H9 (cell line): ENCODE measurements around the gene BMP3. TPM values are rescaled to one million over a fixed set of nuclear protein-coding genes. Genes with fewer than 3 reads are reported as not detected.

Experiments used
- DNase-seq: peaks from one replicate; pipeline ENCODE4 v3.0.0-alpha.2; 2017
- H2AFZ ChIP-seq: one replicate; pipeline ENCODE4 v1.6.1; 2013; ENCODE audit warnings: mild to moderate bottlenecking, low read length, control low read depth, moderate library complexity
- H2AK5ac ChIP-seq: 2 replicates; pipeline ENCODE4 v1.6.1; 2013; ENCODE audit warnings: low read length, control low read depth, mixed read lengths; ENCODE audit not compliant: insufficient read length
- H2BK120ac ChIP-seq: one replicate; pipeline ENCODE4 v1.6.1; 2013; ENCODE audit warnings: low read depth, mild to moderate bottlenecking, low read length, control low read depth, inconsistent platforms; ENCODE audit not compliant: poor library complexity, severe bottlenecking
- H2BK12ac ChIP-seq: 2 replicates; pipeline ENCODE4 v1.6.1; 2013; ENCODE audit warnings: low read length, control low read depth, mixed read lengths, low read depth; ENCODE audit not compliant: insufficient read length
- H2BK15ac ChIP-seq: 2 replicates; pipeline ENCODE4 v1.6.1; 2013; ENCODE audit warnings: low read depth, low read length, control low read depth
- H2BK20ac ChIP-seq: one replicate; pipeline ENCODE4 v1.6.1; 2013; ENCODE audit warnings: low read depth, mild to moderate bottlenecking, low read length, control low read depth, inconsistent platforms; ENCODE audit not compliant: poor library complexity, severe bottlenecking
- H2BK5ac ChIP-seq: 2 replicates; pipeline ENCODE4 v1.6.1; 2013; ENCODE audit warnings: low read length, control low read depth, mixed read lengths; ENCODE audit not compliant: insufficient read length
- H3K14ac ChIP-seq: 2 replicates; pipeline ENCODE4 v1.6.1; 2013; ENCODE audit warnings: low read length, control low read depth; ENCODE audit not compliant: insufficient read depth
- H3K18ac ChIP-seq: 2 replicates; pipeline ENCODE4 v1.6.1; 2013; ENCODE audit warnings: low read depth, mild to moderate bottlenecking, mixed read lengths, low read length, control low read depth; ENCODE audit not compliant: insufficient read length
- H3K23ac ChIP-seq: 2 replicates; pipeline ENCODE4 v1.6.1; 2013; ENCODE audit warnings: low read length, control low read depth, mixed read lengths, low read depth; ENCODE audit not compliant: insufficient read length
- H3K23me2 ChIP-seq: 2 replicates; pipeline ENCODE4 v1.6.1; 2013; ENCODE audit warnings: low read depth, mild to moderate bottlenecking, mixed read lengths, low read length, control low read depth; ENCODE audit not compliant: insufficient read length, poor library complexity, severe bottlenecking
- H3K27ac ChIP-seq: 2 replicates; pipeline ENCODE4 v1.5.1; 2013; ENCODE audit warnings: low read length, control low read depth, mixed read lengths, low read depth; ENCODE audit not compliant: insufficient read length
- H3K27me3 ChIP-seq: 2 replicates; pipeline ENCODE4 v1.6.1; 2013; ENCODE audit warnings: low read length, control low read depth, inconsistent platforms; ENCODE audit not compliant: insufficient read depth
- H3K4ac ChIP-seq: 2 replicates; pipeline ENCODE4 v1.6.1; 2013; ENCODE audit warnings: low read depth, mild to moderate bottlenecking, control low read depth, inconsistent platforms, low read length, moderate library complexity
- H3K4me1 ChIP-seq: 2 replicates; pipeline ENCODE4 v1.6.1; 2013; ENCODE audit warnings: low read length, control low read depth, inconsistent platforms; ENCODE audit not compliant: insufficient read depth
- H3K4me2 ChIP-seq: 2 replicates; pipeline ENCODE4 v1.6.1; 2013; ENCODE audit warnings: low read length, control low read depth, mixed read lengths; ENCODE audit not compliant: insufficient read length, insufficient read depth
- H3K56ac ChIP-seq: 2 replicates; pipeline ENCODE4 v1.6.1; 2013; ENCODE audit warnings: low read depth, mild to moderate bottlenecking, mixed read lengths, low read length, control low read depth; ENCODE audit not compliant: insufficient read length
- H3K79me1 ChIP-seq: 2 replicates; pipeline ENCODE4 v1.6.1; 2013; ENCODE audit warnings: low read depth, mild to moderate bottlenecking, moderate library complexity, low read length, control low read depth, inconsistent platforms; ENCODE audit not compliant: insufficient read depth, poor library complexity, severe bottlenecking
- H3K79me2 ChIP-seq: 2 replicates; pipeline ENCODE4 v1.6.1; 2013; ENCODE audit warnings: low read length, control low read depth, inconsistent platforms; ENCODE audit not compliant: insufficient read depth
- H3K9ac ChIP-seq: 2 replicates; pipeline ENCODE4 v1.6.1; 2013; ENCODE audit warnings: low read length, control low read depth, mixed read lengths; ENCODE audit not compliant: insufficient read length; ENCODE audit errors: extremely low read depth
- H3K9me3 ChIP-seq: one replicate; pipeline ENCODE4 v1.6.1; 2013; ENCODE audit warnings: low read depth, low read length, inconsistent platforms; ENCODE audit not compliant: control insufficient read depth
- H3T11ph ChIP-seq: one replicate; pipeline ENCODE4 v1.6.1; 2013; ENCODE audit warnings: mild to moderate bottlenecking, low read length, control low read depth, inconsistent platforms
- H4K20me1 ChIP-seq: one replicate; pipeline ENCODE4 v1.6.1; 2013; ENCODE audit not compliant: control insufficient read depth, insufficient read length, insufficient read depth
- H4K5ac ChIP-seq: 2 replicates; pipeline ENCODE4 v1.6.1; 2013; ENCODE audit warnings: low read depth, mild to moderate bottlenecking, mixed read lengths, low read length, control low read depth; ENCODE audit not compliant: insufficient read length
- H4K8ac ChIP-seq: replicated peaks from 2 replicates; pipeline ENCODE4 v1.6.1; 2013; ENCODE audit warnings: low read length, control low read depth, mixed read lengths, low read depth; ENCODE audit not compliant: insufficient read length
- H4K91ac ChIP-seq: 2 replicates; pipeline ENCODE4 v1.6.1; 2013; ENCODE audit warnings: low read depth, mild to moderate bottlenecking, moderate library complexity, mixed read lengths, low read length, control low read depth; ENCODE audit not compliant: insufficient read length
- H3K27ac Mint-ChIP-seq, 3 experiments: 2 replicates in 2 of 3; 3 replicates in 1 of 3; pipeline ENCODE4 v1.8.0; 2020 to 2021; ENCODE audit warnings: mixed read lengths in 3 of 3, mild to moderate bottlenecking in 1 of 3, moderate library complexity in 1 of 3
- H3K27me3 Mint-ChIP-seq: 2 replicates; pipeline ENCODE4 v1.8.0; 2021; ENCODE audit warnings: low read depth, mild to moderate bottlenecking, moderate library complexity, mixed read lengths
- H3K36me3 Mint-ChIP-seq, 3 experiments: 2 replicates in 2 of 3; 3 replicates in 1 of 3; pipeline ENCODE4 v1.8.0; 2020 to 2021; ENCODE audit warnings: low read depth in 3 of 3, mixed read lengths in 3 of 3; ENCODE audit not compliant: insufficient read depth in 1 of 3
- H3K4me1 Mint-ChIP-seq, 2 experiments: 2 replicates each; pipeline ENCODE4 v1.8.0; 2020; ENCODE audit warnings: mixed read lengths in 2 of 2
- H3K4me3 Mint-ChIP-seq, 2 experiments: 2 replicates in 1 of 2; 3 replicates in 1 of 2; pipeline ENCODE4 v1.8.0; 2020 to 2021; ENCODE audit warnings: mild to moderate bottlenecking in 2 of 2, mixed read lengths in 2 of 2, moderate library complexity in 1 of 2
- H3K9me3 Mint-ChIP-seq, 2 experiments: 2 replicates in 1 of 2; 3 replicates in 1 of 2; pipeline ENCODE4 v1.8.0; 2020; ENCODE audit warnings: mild to moderate bottlenecking in 2 of 2, mixed read lengths in 2 of 2, moderate library complexity in 1 of 2
- WGBS: extraction: QIAGEN DNeasy Blood & Tissue Kit; methylation state at CpG from one replicate; pipeline ENCODE4 v1.1.7; 2013; ENCODE audit warnings: missing lambda C conversion rate, low lambda C conversion rate, mixed read lengths; ENCODE audit not compliant: insufficient read length; ENCODE audit errors: extremely low coverage; 5-methylcytosine and 5-hydroxymethylcytosine counted together
- total RNA-seq: library from RNA; stranded (reverse); gene quantifications from 2 replicates; pipeline ENCODE4 v1.2.1, GENCODE V29; 2021
- TF ChIP-seq, protein P1 (sequence below): fragments of 200-600 bp; sonication (generic); conservative IDR thresholded peaks from 3 replicates; pipeline ENCODE4 v1.8.0; 2021; ENCODE audit warnings: antibody characterized with exemption, mild to moderate bottlenecking

Gene BMP3
- total RNA-seq, 1 experiment from 2014 or later, result not detected

DNA sequence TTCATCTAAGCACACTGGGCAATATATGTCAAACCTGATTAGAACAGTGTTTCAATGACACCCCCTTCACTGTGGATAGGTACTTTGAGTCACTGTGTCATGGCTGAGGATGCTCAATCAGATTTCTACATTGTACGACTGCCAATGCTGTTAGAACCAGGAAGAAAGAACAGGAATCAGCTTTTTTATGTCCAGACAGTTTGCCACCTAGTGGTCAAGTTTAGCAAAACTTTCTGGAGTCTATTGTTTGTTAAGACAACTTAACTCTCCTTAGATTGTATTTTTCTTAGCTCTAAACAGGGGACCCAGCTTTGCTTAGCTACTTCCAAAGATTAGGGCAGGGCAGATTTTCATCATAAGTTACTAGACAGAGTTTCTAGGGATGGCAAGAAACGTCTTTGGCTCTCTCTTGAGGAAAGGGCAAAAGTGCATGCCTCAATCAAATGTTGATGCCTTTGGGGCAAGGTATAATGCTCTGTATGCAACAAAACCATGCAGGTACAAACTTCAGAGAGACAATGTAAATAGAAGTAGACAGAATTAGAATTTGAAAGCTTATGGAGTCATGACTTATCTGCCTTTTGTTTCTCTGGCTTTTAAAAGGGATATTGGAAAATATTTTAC lies 40.5 kb upstream of the BMP3 start:
- H2AK5ac ChIP-seq, result no peak overlapping the region
- no peak overlapping the region for H2AFZ ChIP-seq
- no peak for DNase-seq
- no peak overlapping the region for H3K56ac ChIP-seq
- no peak overlapping the region for H4K8ac ChIP-seq
- no peak overlapping the region for H2BK20ac ChIP-seq
- H2BK120ac ChIP-seq, result no peak overlapping the region
- no peak overlapping the region for H3T11ph ChIP-seq
- Mint-ChIP-seq H3K4me1 (peaks cover 3 to 5% of the 10 kb centered on the region in 2 experiments; a peak in 1 of 4 replicates), H3K27me3 (no peaks in the 10 kb centered on the region), H3K27ac (no peak overlapping the region), H3K9me3 (no peaks in the 10 kb centered on the region), H3K36me3 (no peaks in the 10 kb centered on the region), H3K4me3 (no peak overlapping the region)
- H2BK15ac ChIP-seq, result no peak overlapping the region
- no peak overlapping the region for H4K5ac ChIP-seq
- no peak overlapping the region for H4K91ac ChIP-seq
- H4K20me1 ChIP-seq, result no peaks in the 10 kb centered on the region
- H3K4me1 ChIP-seq, result no peaks in the 10 kb centered on the region; the same call in 1 of the 2 replicates
- H3K9me3 ChIP-seq, result no peaks in the 10 kb centered on the region
- H3K79me1 ChIP-seq, result no peaks in the 10 kb centered on the region
- TF ChIP-seq, protein P1, sequence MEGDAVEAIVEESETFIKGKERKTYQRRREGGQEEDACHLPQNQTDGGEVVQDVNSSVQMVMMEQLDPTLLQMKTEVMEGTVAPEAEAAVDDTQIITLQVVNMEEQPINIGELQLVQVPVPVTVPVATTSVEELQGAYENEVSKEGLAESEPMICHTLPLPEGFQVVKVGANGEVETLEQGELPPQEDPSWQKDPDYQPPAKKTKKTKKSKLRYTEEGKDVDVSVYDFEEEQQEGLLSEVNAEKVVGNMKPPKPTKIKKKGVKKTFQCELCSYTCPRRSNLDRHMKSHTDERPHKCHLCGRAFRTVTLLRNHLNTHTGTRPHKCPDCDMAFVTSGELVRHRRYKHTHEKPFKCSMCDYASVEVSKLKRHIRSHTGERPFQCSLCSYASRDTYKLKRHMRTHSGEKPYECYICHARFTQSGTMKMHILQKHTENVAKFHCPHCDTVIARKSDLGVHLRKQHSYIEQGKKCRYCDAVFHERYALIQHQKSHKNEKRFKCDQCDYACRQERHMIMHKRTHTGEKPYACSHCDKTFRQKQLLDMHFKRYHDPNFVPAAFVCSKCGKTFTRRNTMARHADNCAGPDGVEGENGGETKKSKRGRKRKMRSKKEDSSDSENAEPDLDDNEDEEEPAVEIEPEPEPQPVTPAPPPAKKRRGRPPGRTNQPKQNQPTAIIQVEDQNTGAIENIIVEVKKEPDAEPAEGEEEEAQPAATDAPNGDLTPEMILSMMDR, result peak; percentile 79
- no CpG with 5 or more reads among the region's 2 CpGs for WGBS
- no peak overlapping the region for H3K4ac ChIP-seq
- H3K18ac ChIP-seq, result no peak overlapping the region
- H3K27ac ChIP-seq, result no peak overlapping the region
- no peaks in the 10 kb centered on the region for H3K27me3 ChIP-seq
- no peak overlapping the region for H3K9ac ChIP-seq
- H3K4me2 ChIP-seq, result no peak overlapping the region
- no peaks in the 10 kb centered on the region for H3K79me2 ChIP-seq
- H3K23me2 ChIP-seq, result no peaks in the 10 kb centered on the region
- no peak overlapping the region for H3K14ac ChIP-seq
- no peak overlapping the region for H2BK5ac ChIP-seq
- H3K23ac ChIP-seq, result no peak overlapping the region
- H2BK12ac ChIP-seq, result no peak overlapping the region
